Measurements from ENCODE around the gene TRANK1. TPM values are rescaled to one million over a fixed set of nuclear protein-coding genes. Genes with fewer than 3 reads are reported as not detected.
A peak's percentile ranks its signal among the peaks of the same experiment; 100 is the strongest.

TRANK1 gene
- total and polyA plus RNA-seq, 2 donors: 6.8 to 19.0 TPM

DNA sequence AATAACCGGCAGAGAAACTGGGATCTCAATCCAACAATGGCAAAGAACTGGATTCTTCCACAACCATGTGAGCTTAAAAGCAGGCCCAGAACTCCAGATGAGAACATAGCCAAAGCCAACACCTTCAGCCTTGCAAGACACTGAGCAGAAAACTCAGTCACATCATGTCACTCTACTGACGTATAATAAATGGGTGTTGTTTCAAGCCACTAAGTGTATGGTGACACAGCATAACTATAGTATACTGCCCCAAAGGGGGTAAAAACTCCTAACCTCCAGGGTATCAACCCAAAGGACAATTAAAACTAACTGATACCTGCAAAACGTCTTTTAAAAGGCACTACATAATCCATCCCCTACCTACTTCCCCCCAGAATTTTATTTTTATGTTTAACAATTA is 69.5 kb downstream of the TRANK1 start:
- Histone ChIP-seq H3K4me3 (ENCODE audit: low read length in 2 of 2) (no peak overlapping the region), H3K27me3 (ENCODE audit: control insufficient read depth in 2 of 2, insufficient read depth in 1 of 2, low read length in 1 of 2) (no peaks in the 10 kb centered on the region), H3K36me3 (ENCODE audit: control insufficient read depth in 2 of 2, insufficient read depth in 2 of 2, low read length in 1 of 2) (peaks cover 0 to 8% of the 10 kb centered on the region in 2 donors), H3K9me3 (ENCODE audit: control insufficient read depth in 2 of 2, insufficient read depth in 1 of 2, low read length in 1 of 2) (no peaks in the 10 kb centered on the region), H3K4me1 (ENCODE audit: control insufficient read depth in 2 of 2, insufficient read depth in 2 of 2, low read length in 2 of 2) (peaks cover 10 to 18% of the 10 kb centered on the region in 2 donors), H3K27ac (ENCODE audit: low read depth in 1 of 2, low read length in 1 of 2) (peak overlapping the region in 1 of 2 donors; percentile 20)
- 95% methylated on average over 3 of the region's 3 CpGs for WGBS
- no peak for DNase-seq (ENCODE audit: low read depth in 6 of 9, low spot score in 9 of 9)

DNA sequence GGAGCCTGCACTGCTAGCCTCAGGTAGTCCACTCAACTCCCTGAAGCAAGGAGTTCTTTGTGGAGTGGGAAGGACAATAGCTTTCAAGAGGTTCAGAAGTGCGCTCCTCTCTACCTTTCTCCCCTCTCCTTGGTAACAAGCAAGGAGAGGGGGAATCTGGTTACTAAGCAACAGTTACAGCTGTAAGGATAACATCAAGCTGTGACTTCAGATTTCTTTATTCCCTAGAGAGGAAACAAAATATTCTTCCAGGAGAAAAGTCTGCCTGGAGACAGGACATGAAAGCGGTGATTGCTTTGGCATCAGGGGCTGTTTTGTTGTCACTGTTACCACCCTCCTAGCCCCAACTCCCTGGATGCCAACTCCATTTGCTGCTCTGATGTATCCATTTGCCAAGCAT is 70.4 kb downstream of the TRANK1 start:
- Histone ChIP-seq H3K27ac (ENCODE audit: low read depth in 1 of 2, low read length in 1 of 2) (no peak overlapping the region), H3K9me3 (ENCODE audit: control insufficient read depth in 2 of 2, insufficient read depth in 1 of 2, low read length in 1 of 2) (no peaks in the 10 kb centered on the region), H3K27me3 (ENCODE audit: control insufficient read depth in 2 of 2, insufficient read depth in 1 of 2, low read length in 1 of 2) (no peaks in the 10 kb centered on the region), H3K4me1 (ENCODE audit: control insufficient read depth in 2 of 2, insufficient read depth in 2 of 2, low read length in 2 of 2) (peaks cover 10 to 18% of the 10 kb centered on the region in 2 donors), H3K4me3 (ENCODE audit: low read length in 2 of 2) (no peak overlapping the region), H3K36me3 (ENCODE audit: control insufficient read depth in 2 of 2, insufficient read depth in 2 of 2, low read length in 1 of 2) (peaks cover 0 to 9% of the 10 kb centered on the region in 2 donors)
- no peak for DNase-seq (ENCODE audit: low read depth in 6 of 9, low spot score in 9 of 9)
- 98% methylated on average over 2 of the region's 2 CpGs for WGBS

GRCh38 chr3:36871379-36872126 is 73.3 kb downstream of the TRANK1 start:
- no peak overlapping the region for H3K27ac ChIP-seq (ENCODE audit: low read depth in 1 of 2, low read length in 1 of 2)
- peaks cover 10% of the 10 kb centered on the region in 2 donors for H3K4me1 ChIP-seq (ENCODE audit: control insufficient read depth in 2 of 2, insufficient read depth in 2 of 2, low read length in 2 of 2)
- DNase-seq (ENCODE audit: low read depth in 6 of 9, low spot score in 9 of 9): no peak
- H3K27me3 ChIP-seq (ENCODE audit: control insufficient read depth in 2 of 2, insufficient read depth in 1 of 2, low read length in 1 of 2): no peaks in the 10 kb centered on the region
- H3K9me3 ChIP-seq (ENCODE audit: control insufficient read depth in 2 of 2, insufficient read depth in 1 of 2, low read length in 1 of 2): no peaks in the 10 kb centered on the region
- no peak overlapping the region for H3K4me3 ChIP-seq (ENCODE audit: low read length in 2 of 2)
- WGBS: 97% methylated on average over 2 of the region's 2 CpGs
- peaks cover 0 to 11% of the 10 kb centered on the region in 2 donors for H3K36me3 ChIP-seq (ENCODE audit: control insufficient read depth in 2 of 2, insufficient read depth in 2 of 2, low read length in 1 of 2)

- no peaks in the 10 kb centered on the region for H3K27me3 ChIP-seq (ENCODE audit: control insufficient read depth in 2 of 2, insufficient read depth in 1 of 2, low read length in 1 of 2)
- H3K9me3 ChIP-seq (ENCODE audit: control insufficient read depth in 2 of 2, insufficient read depth in 1 of 2, low read length in 1 of 2): no peaks in the 10 kb centered on the region
- peak in 8 of 9 donors; percentile 39 to 83 (median 69) for DNase-seq (ENCODE audit: low read depth in 6 of 9, low spot score in 9 of 9)
- H3K27ac ChIP-seq (ENCODE audit: low read depth in 1 of 2, low read length in 1 of 2): no peak overlapping the region
- no peak overlapping the region for H3K4me3 ChIP-seq (ENCODE audit: low read length in 2 of 2)
- peaks cover 3 to 7% of the 10 kb centered on the region in 2 donors for H3K36me3 ChIP-seq (ENCODE audit: control insufficient read depth in 2 of 2, insufficient read depth in 2 of 2, low read length in 1 of 2)
- 35% methylated on average over 2 of the region's 2 CpGs for WGBS
- peaks cover 9 to 11% of the 10 kb centered on the region in 2 donors for H3K4me1 ChIP-seq (ENCODE audit: control insufficient read depth in 2 of 2, insufficient read depth in 2 of 2, low read length in 2 of 2)
Measured at GRCh38 chr3:36868614-36869436, 76.0 kb downstream of the TRANK1 start.

GRCh38 chr3:36867810-36868209 is 77.0 kb downstream of the TRANK1 start:
- no peaks in the 10 kb centered on the region for H3K9me3 ChIP-seq (ENCODE audit: control insufficient read depth in 2 of 2, insufficient read depth in 1 of 2, low read length in 1 of 2)
- 94% methylated on average over 7 of the region's 7 CpGs for WGBS
- H3K27me3 ChIP-seq (ENCODE audit: control insufficient read depth in 2 of 2, insufficient read depth in 1 of 2, low read length in 1 of 2): no peaks in the 10 kb centered on the region
- peaks cover 3 to 11% of the 10 kb centered on the region in 2 donors for H3K36me3 ChIP-seq (ENCODE audit: control insufficient read depth in 2 of 2, insufficient read depth in 2 of 2, low read length in 1 of 2)
- no peak for DNase-seq (ENCODE audit: low read depth in 6 of 9, low spot score in 9 of 9)
- H3K4me1 ChIP-seq (ENCODE audit: control insufficient read depth in 2 of 2, insufficient read depth in 2 of 2, low read length in 2 of 2): peaks cover 9 to 11% of the 10 kb centered on the region in 2 donors
- H3K27ac ChIP-seq (ENCODE audit: low read depth in 1 of 2, low read length in 1 of 2): no peak overlapping the region
- no peak overlapping the region for H3K4me3 ChIP-seq (ENCODE audit: low read length in 2 of 2)

DNA sequence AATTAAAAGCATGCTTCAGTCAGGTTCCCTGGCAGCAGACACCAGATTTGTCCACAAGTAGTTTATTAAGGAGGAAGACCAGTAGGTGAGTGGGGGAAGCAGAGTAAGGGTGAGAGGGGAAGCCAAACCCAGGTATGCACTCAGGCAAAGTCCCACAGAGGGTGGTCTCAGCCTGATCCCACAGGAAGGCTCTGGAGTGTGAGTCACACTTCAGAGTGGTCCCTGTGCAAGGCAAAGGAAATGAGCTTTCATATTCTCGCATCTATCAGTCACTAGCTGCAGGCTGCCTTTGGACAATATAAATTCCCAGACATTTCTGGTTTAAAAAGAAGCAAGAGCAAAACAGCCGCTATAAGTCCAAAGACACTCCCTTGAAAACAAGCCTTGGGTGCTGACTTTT is 78.5 kb downstream of the TRANK1 start:
- WGBS: 97% methylated on average over 2 of the region's 2 CpGs
- no peak overlapping the region for H3K27ac ChIP-seq (ENCODE audit: low read depth in 1 of 2, low read length in 1 of 2)
- no peaks in the 10 kb centered on the region for H3K9me3 ChIP-seq (ENCODE audit: control insufficient read depth in 2 of 2, insufficient read depth in 1 of 2, low read length in 1 of 2)
- H3K27me3 ChIP-seq (ENCODE audit: control insufficient read depth in 2 of 2, insufficient read depth in 1 of 2, low read length in 1 of 2): no peaks in the 10 kb centered on the region
- H3K4me1 ChIP-seq (ENCODE audit: control insufficient read depth in 2 of 2, insufficient read depth in 2 of 2, low read length in 2 of 2): peaks cover 9 to 11% of the 10 kb centered on the region in 2 donors
- H3K36me3 ChIP-seq (ENCODE audit: control insufficient read depth in 2 of 2, insufficient read depth in 2 of 2, low read length in 1 of 2): peaks cover 3 to 16% of the 10 kb centered on the region in 2 donors
- H3K4me3 ChIP-seq (ENCODE audit: low read length in 2 of 2): no peak overlapping the region
- no peak for DNase-seq (ENCODE audit: low read depth in 6 of 9, low spot score in 9 of 9)

- Histone ChIP-seq H3K27me3 (ENCODE audit: control insufficient read depth in 2 of 2, insufficient read depth in 1 of 2, low read length in 1 of 2) (no peaks in the 10 kb centered on the region), H3K4me3 (ENCODE audit: low read length in 2 of 2) (no peak overlapping the region), H3K4me1 (ENCODE audit: control insufficient read depth in 2 of 2, insufficient read depth in 2 of 2, low read length in 2 of 2) (peaks cover 9 to 11% of the 10 kb centered on the region in 2 donors), H3K9me3 (ENCODE audit: control insufficient read depth in 2 of 2, insufficient read depth in 1 of 2, low read length in 1 of 2) (no peaks in the 10 kb centered on the region), H3K36me3 (ENCODE audit: control insufficient read depth in 2 of 2, insufficient read depth in 2 of 2, low read length in 1 of 2) (peaks cover 16 to 26% of the 10 kb centered on the region in 2 donors), H3K27ac (ENCODE audit: low read depth in 1 of 2, low read length in 1 of 2) (peak overlapping the region; percentile 64 to 70)
- DNase-seq (ENCODE audit: low read depth in 6 of 9, low spot score in 9 of 9): peak in 1 of 9 donors; percentile 55
- 43% methylated on average over 5 of the region's 5 CpGs for WGBS
Measured at GRCh38 chr3:36864180-36865053, 80.4 kb downstream of the TRANK1 start.

- peaks cover 38 to 44% of the 10 kb centered on the region in 2 donors for H3K36me3 ChIP-seq (ENCODE audit: control insufficient read depth in 2 of 2, insufficient read depth in 2 of 2, low read length in 1 of 2)
- 98% methylated on average over 5 of the region's 5 CpGs for WGBS
- no peak for DNase-seq (ENCODE audit: low read depth in 6 of 9, low spot score in 9 of 9)
- no peak overlapping the region for H3K27ac ChIP-seq (ENCODE audit: low read depth in 1 of 2, low read length in 1 of 2)
- H3K27me3 ChIP-seq (ENCODE audit: control insufficient read depth in 2 of 2, insufficient read depth in 1 of 2, low read length in 1 of 2): no peaks in the 10 kb centered on the region
- H3K4me1 ChIP-seq (ENCODE audit: control insufficient read depth in 2 of 2, insufficient read depth in 2 of 2, low read length in 2 of 2): peaks cover 6 to 7% of the 10 kb centered on the region in 2 donors
- H3K4me3 ChIP-seq (ENCODE audit: low read length in 2 of 2): no peak overlapping the region
- no peaks in the 10 kb centered on the region for H3K9me3 ChIP-seq (ENCODE audit: control insufficient read depth in 2 of 2, insufficient read depth in 1 of 2, low read length in 1 of 2)
Measured at GRCh38 chr3:36862076-36862755, 82.6 kb downstream of the TRANK1 start.
